NCI-H748 (cell line): ENCODE results near the gene RBM38.
"Not testable (repeated sequence)": the region's sequence is repeated elsewhere in the genome, so short reads cannot be mapped to it uniquely, and the experiment has no call there.

ENCODE experiments used
- DNase-seq: peaks from one replicate; lab custom pipeline; 2025; ENCODE audit not compliant: unreplicated experiment; lab: John Stamatoyannopoulos, UW

Gene RBM38

GRCh38 chr20:57416296-57417022 is 25.3 kb downstream of the RBM38 start:
- DNase-seq, result no peak

GRCh38 chr20:57417051-57417689 is 26.0 kb downstream of the RBM38 start:
- no peak for DNase-seq

DNA sequence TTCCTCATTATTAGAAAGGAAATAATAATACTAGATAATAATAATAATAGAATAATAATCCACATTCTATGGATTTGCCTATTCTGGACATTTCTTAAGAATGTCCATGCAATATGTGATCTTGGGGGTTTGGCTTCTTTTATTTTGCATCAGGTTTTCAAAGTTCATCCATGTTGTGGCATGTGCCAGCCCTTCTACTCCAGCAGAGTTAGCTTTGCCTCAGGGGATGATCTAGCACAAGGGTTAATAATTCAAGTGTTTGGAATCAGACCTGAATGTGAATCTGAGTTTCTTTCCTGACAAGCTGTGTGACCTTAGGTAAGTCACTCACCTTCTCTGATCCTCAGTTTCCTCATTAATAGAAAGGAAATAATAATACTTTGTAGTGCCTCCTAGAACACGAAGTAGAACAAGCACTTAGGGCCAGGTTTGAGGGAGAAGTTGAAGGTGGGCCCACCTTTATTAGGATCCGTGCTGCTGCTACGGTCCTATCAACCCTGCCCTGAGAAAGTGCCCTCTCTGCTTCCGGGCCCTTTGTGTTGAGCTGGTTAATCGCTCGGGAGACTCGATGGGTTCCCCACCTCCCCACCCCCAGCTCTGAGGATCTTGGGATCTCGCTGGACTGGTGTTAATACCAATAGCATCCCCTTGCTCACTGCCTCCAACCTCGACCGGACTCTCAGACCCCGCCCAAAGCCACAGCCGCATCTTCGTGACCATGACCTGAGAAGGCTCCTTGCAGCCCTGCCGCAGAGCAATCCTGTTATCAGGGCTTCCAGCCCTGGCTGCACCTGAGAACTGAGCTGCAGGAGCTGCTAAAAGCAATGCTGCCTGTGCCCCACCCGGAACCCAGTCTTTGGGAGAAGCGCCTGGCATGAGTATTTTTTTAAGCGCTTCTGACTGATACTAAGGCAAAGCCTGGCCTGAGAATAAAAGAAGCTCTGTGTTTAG is 26.9 kb downstream of the RBM38 start:
- DNase-seq, result no peak

DNA sequence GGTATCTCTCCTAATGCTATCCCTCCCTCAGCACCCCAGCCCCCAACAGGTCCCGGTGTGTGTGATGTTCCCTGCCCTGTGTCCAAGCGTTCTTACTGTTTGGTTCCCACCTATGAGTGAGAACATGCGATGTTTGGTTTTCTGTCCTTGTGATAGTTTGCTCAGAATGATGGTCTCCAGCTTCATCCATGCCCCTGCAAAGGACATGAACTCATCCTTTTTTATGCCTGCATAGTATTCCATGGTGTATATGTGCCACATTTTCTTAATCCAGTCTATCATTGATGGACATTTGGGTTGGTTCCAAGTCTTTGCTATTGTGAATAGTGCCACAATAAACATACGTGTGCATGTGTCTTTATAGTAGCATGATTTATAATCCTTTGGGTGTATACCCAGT is 28.3 kb downstream of the RBM38 start:
- DNase-seq, result not testable (repeated sequence)

GRCh38 chr20:57420571-57421252 is 29.5 kb downstream of the RBM38 start:
- DNase-seq, result no peak

- DNase-seq, result no peak
Measured at GRCh38 chr20:57421253-57422220, 30.3 kb downstream of the RBM38 start.

DNA sequence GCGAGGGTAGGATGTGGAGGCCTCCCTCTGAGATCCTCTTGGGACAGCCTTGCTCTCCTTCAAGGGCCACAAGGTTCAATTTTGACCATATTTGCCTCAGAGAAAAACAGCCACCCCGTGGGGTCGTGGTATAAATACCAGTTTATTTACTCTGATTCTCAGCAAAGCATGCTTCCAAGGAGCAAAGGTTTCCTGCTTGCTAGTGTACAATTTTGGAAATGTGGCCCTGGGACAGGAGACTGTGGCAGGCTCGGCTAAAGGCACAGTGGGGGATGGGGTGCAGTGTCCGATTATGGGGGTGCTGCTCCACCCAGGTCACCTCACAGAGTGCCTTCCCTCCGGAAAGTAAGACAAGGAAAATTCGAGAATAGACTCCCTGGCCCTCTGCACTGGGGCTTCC is 31.1 kb downstream of the RBM38 start:
- DNase-seq, result no peak

- DNase-seq, result peak; percentile 63
Measured at GRCh38 chr20:57425150-57426013, 34.2 kb downstream of the RBM38 start.

DNA sequence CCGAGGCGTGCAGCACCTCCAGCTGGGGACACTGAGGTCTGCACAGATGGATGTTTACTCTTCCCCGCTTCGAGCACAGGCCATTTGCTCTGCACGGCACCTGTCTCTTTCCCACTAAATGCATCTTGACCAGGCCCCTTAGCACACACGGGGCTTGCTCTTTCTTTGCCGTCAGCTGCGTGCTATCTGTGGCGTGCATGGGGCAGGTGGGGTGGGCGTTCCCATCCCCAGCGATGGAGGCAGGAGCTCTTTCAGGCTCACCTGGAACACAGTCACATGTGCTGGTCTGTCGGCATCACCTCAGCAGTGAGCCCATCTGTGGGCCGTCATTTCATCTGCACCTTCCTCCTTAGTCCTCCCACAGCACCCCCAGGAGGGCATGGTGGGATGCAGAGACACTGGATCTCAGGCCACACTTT is 35.1 kb downstream of the RBM38 start:
- peak; percentile 61 for DNase-seq

- DNase-seq, result no peak
Measured at GRCh38 chr20:57426831-57427230, 35.6 kb downstream of the RBM38 start.

- DNase-seq, result no peak
Measured at GRCh38 chr20:57428324-57429158, 37.3 kb downstream of the RBM38 start.

GRCh38 chr20:57429159-57429496 is 37.9 kb downstream of the RBM38 start:
- DNase-seq, result no peak

GRCh38 chr20:57429580-57430200 is 38.5 kb downstream of the RBM38 start:
- DNase-seq, result no peak

- not testable (repeated sequence) for DNase-seq
Measured at GRCh38 chr20:57430201-57430596, 39.0 kb downstream of the RBM38 start.

GRCh38 chr20:57431539-57431835 is 40.3 kb downstream of the RBM38 start:
- DNase-seq, result no peak

GRCh38 chr20:57432480-57432861 is 41.3 kb downstream of the RBM38 start:
- no peak for DNase-seq

DNA sequence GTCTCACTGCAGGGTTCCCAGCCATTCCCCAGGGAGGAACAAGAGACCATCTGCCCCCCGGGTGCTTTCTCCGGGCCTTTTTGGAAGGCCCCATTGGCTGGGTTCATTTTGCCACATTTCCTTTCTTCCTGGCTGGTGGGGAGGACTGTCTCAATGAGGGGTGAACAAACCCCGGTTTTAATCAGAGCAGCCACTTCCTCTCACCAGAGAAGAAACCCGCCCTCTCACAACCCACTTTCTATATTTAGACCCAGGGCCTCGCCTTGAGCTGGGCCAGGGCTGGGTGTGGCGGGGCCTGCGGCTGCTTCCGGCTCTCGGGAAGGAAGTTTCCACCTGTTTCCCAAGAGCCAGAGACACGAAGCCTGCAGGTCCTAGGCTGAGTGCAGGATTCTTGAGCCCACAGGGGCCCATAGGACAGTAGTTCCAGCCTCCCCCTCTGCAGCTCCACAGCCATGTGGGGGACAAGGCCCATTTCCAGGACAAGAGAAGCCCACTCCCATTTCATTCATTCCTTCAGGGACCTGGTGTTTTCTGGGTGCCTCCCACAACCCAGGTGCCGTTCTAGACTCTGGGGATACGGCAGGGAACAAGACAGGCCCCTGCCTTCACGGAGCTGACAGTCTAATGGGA is 41.8 kb downstream of the RBM38 start:
- DNase-seq, result peak; percentile 9
